GM12865 (cell line): Measurements from ENCODE around the gene TMEM82.

Experiments
- DNase-seq: peaks from one replicate; pipeline ENCODE4 v3.0.0; 2010; ENCODE audit warnings: low read depth
- H3K4me3 ChIP-seq: 2 replicates; pipeline ENCODE4 v1.5.1; 2011; ENCODE audit warnings: mild to moderate bottlenecking, low read depth, low read length, control low read depth
- CTCF ChIP-seq: IDR thresholded peaks from 2 replicates; pipeline ENCODE4 v1.5.1; 2011; ENCODE audit warnings: low read length, control low read depth, low read depth, inconsistent platforms; ENCODE audit not compliant: insufficient read depth; ENCODE audit errors: missing control alignments

TMEM82 gene

DNA sequence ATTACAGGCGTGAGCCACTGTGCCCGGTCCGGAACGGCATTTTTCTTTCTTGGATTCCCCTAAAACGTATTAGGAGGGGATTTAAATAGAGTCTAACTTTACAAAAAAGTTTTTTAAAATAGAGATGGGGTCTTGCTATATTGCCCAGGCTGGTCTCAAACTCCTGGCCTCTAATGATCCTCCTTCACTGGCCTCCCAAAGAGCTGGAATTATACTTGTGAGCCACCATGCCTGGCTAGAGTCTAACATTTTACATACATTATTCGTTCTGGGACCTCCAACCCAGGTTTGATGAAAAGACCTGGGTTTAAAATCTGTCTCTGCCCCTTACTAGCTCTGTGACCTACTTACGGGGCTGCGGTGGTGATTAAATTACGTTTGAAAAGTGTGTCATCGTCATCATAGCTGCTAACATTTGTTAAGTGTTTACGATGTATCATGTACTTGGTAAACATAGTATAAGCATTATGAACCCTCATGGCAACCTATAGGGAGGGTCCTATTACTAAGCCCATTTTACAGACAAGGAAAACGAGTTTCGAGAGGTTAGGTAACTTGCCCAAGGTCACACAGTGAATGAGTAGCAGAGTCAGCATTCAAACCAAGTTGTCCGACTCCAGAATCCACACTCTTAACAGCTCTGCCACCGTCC lies 33.7 kb upstream of the TMEM82 start:
- DNase-seq, result no peak
- no peak for TF ChIP-seq CTCF
- no peak overlapping the region for H3K4me3 ChIP-seq

DNA sequence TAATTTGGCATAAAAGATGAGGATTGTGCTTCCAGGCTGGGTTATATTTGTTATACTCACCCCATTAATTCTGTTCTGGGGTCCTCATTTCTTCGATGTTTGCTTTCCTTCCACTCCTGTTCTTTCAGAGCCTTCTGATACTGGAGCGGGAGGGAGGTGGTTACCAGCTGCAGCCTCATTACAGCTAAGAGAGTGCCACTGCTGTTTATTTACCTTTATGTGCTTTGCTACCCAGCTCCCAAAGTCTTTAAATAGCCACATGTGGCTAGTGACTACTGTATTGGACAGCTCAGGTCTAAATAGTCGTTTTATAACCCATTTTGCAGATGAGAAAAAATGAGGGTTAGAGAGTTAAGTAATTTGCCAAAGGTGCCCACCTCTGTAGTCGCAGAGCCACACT lies 33.1 kb upstream of the TMEM82 start:
- H3K4me3 ChIP-seq, result no peak overlapping the region
- no peak for DNase-seq
- no peak for TF ChIP-seq CTCF

- no peak overlapping the region for H3K4me3 ChIP-seq
- no peak for DNase-seq
- TF ChIP-seq CTCF, result no peak
These were observed 30.1 kb upstream of the TMEM82 start for GRCh38 chr1:15712168-15712567.

DNA sequence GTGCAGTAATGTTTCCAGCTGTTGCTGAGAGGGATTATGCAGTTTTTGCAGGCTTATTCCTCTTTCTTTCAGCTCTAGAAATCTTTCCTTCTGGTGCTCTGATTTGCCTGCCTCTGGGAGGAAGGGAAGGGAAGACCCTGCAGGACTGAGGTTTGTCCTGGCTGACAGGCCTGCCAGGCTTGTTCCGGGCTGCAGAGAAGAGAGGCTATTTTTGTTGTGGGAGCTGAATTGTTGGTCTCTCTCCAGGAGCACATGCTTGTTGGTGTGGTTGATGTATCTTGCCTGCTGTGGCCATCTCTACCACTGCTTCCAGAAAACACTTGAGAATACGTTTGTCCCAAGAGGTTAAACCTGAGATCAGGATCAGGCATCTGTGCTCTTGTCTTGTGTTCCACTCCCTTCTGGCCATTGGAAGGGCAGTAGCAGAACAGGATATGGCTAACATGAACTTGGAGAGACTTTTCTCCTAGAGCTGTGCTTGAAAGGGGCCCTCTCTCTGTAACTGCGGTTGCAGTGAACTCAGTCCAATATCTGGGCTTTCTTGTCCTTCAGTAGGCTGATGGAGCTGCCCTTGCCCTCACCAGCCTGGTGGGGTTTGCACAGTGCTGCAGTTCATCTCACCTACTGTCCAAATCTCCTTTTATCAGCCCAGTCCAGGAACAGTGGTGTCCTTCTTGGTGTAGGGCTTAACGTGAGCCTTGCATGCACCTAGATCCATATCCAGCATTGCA lies 27.7 kb upstream of the TMEM82 start:
- TF ChIP-seq CTCF, result no peak
- no peak overlapping the region for H3K4me3 ChIP-seq
- DNase-seq, result no peak

- no peak for TF ChIP-seq CTCF
- H3K4me3 ChIP-seq, result no peak overlapping the region
- DNase-seq, result no peak
These were observed 24.7 kb upstream of the TMEM82 start for GRCh38 chr1:15717418-15718125.

DNA sequence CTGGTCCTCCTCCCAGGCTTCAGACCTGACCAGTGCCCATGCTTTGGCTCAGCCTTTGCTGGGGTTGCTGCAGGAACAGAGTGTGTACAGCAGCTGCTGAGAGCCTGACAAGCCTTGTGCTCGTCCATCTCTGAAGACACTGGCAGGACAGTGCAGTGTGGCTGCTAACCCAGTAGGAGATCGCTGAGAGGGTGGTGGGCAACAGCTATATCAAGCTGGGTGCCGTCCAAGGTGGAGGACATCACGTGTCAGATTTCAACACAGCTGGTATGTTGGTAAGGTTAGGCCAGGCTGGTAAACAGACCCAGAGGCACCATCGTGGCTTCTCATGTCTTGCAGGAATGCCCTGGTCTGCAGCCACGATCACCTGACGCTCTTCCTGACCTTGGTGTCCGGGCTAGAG lies 24.1 kb upstream of the TMEM82 start:
- H3K4me3 ChIP-seq, result no peak overlapping the region
- TF ChIP-seq CTCF, result no peak
- no peak for DNase-seq
